Lung microvascular endothelial cell (primary cell): ENCODE data around the gene ZNF629. TPM values are rescaled to one million over a fixed set of nuclear protein-coding genes. Genes with fewer than 3 reads are reported as not detected.
A peak's percentile ranks its signal among the peaks of the same experiment; 100 is the strongest.
"Not testable (repeated sequence)": the region's sequence is repeated elsewhere in the genome, so short reads cannot be mapped to it uniquely, and the experiment has no call there.

Experiments
- DNase-seq, 2 donors: peaks; one replicate each; pipeline versions ENCODE4 v3.0.0 to v3.0.0-alpha.2; 2010; ENCODE audit warnings: low read depth in 2 of 2
- total RNA-seq: library from RNA; depleted of rRNA; stranded (reverse); fragments of >200 nt; gene quantifications from 2 replicates; pipeline ENCODE4 v1.2.1, GENCODE V29; 2014

ZNF629 gene
- total RNA-seq = 3.9 and 5.2 TPM in 2 replicates

- peak; percentile 61 to 64 for DNase-seq
Measured at GRCh38 chr16:30786936-30787612, at the start of gene ZNF629. Gene ZNF629 (minus strand): TSS chr16:30787205. CDS start chr16:30784482, 2,723 bp downstream.

GRCh38 chr16:30834130-30834740 lies 47.2 kb upstream of the ZNF629 start:
- DNase-seq = no peak

GRCh38 chr16:30830072-30830417 lies 43.0 kb upstream of the ZNF629 start:
- no peak for DNase-seq

- DNase-seq = no peak
Measured at GRCh38 chr16:30829130-30830071, 42.4 kb upstream of the ZNF629 start.

GRCh38 chr16:30821891-30822290 lies 34.9 kb upstream of the ZNF629 start:
- DNase-seq = no peak

GRCh38 chr16:30821441-30821840 lies 34.4 kb upstream of the ZNF629 start:
- DNase-seq = not testable (repeated sequence)

- no peak for DNase-seq
Measured at GRCh38 chr16:30820952-30821421, 34.0 kb upstream of the ZNF629 start.

GRCh38 chr16:30816769-30817168 lies 29.8 kb upstream of the ZNF629 start:
- DNase-seq = no peak

- peak in 1 of 2 donors; percentile 6 for DNase-seq
Measured at GRCh38 chr16:30813821-30814189, 26.8 kb upstream of the ZNF629 start.

- not testable (repeated sequence) for DNase-seq
Measured at GRCh38 chr16:30809675-30810074, 22.7 kb upstream of the ZNF629 start.

- not testable (repeated sequence) for DNase-seq
Measured at GRCh38 chr16:30808890-30809426, 22.0 kb upstream of the ZNF629 start.

- no peak for DNase-seq
Measured at GRCh38 chr16:30808146-30808545, 21.1 kb upstream of the ZNF629 start.

GRCh38 chr16:30805370-30806169 lies 18.6 kb upstream of the ZNF629 start:
- peak; percentile 74 to 80 for DNase-seq

- DNase-seq = peak; percentile 10 to 19
Measured at GRCh38 chr16:30805056-30805369, 18.0 kb upstream of the ZNF629 start.

GRCh38 chr16:30802936-30803335 lies 15.9 kb upstream of the ZNF629 start:
- no peak for DNase-seq

- DNase-seq = no peak
Measured at GRCh38 chr16:30797670-30798309, 10.8 kb upstream of the ZNF629 start.

GRCh38 chr16:30794634-30795033 lies 7.6 kb upstream of the ZNF629 start:
- no peak for DNase-seq

GRCh38 chr16:30793508-30794069 lies 6.6 kb upstream of the ZNF629 start:
- DNase-seq = no peak

GRCh38 chr16:30787613-30788378 lies 791 bp upstream of the ZNF629 start:
- DNase-seq = peak in 1 of 2 donors; percentile 44
